Esophagus mucosa (tissue), 1 donor: Measurements from ENCODE around the gene RETSAT. TPM values are rescaled to one million over a fixed set of nuclear protein-coding genes. Genes with fewer than 3 reads are reported as not detected.
"Not testable (repeated sequence)": the region's sequence is repeated elsewhere in the genome, so short reads cannot be mapped to it uniquely, and the experiment has no call there.

Experiments used
- ATAC-seq: fragments of 200-7000 bp; cut with Tn5 transposase; one replicate; pipeline ENCODE4 v1.9.1; 2020
- total RNA-seq: library from RNA; stranded (reverse); gene quantifications from one replicate; pipeline ENCODE4 v1.2.4, GENCODE V29; 2023
- donor health status: DM: yes; HTN: yes; CAD: no.

RETSAT gene
- 77.9 TPM for total RNA-seq

DNA sequence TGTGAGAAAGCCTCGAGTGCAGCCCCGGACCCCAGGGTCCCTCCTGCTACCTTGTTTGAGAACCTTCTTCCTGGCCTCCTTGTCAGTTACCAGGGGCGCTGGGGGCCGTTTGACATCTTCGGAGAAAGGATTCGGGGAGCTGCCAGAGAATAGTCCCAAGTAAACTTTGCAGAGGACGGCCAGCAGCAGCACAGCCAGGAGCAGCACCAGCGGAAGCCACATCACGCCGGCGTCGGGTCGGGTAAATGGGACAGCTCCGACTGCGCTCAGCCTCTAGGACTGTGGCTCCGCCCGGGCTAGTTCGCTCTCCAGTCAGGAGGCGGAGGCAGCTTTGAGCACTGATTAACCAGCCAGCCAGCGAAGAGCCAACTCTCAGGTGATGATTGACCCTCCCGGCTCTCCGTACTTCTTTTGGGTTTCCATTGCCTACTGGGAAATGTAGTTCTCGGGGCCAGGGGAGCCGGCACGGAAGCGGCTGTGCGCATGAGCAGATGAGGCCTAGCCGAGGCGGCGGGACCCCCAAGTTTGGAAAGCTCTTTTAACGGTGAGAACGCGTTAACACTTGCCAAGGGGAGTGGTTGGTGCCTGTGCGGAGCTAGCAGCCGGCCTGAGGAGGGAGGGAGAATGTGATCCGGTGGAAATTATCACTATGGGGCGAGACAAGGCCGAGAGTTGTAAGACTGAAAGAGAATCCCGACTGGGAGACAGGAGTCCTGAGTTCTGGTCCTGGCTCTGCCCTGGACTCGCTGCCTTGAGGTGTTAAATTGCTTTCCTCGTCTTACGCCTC, at the start of gene RETSAT, which contains the start of gene ELMOD3:
Gene RETSAT, minus strand, starts transcription at position 243 of the 787 bp plus-strand sequence. Its CDS starts 21 bp downstream, at position 222.
Gene ELMOD3, plus strand, starts transcription at position 484 of the 787 bp plus-strand sequence. CDS start 2,430 bp downstream, outside the sequence.
- peak; percentile 98 for ATAC-seq

DNA sequence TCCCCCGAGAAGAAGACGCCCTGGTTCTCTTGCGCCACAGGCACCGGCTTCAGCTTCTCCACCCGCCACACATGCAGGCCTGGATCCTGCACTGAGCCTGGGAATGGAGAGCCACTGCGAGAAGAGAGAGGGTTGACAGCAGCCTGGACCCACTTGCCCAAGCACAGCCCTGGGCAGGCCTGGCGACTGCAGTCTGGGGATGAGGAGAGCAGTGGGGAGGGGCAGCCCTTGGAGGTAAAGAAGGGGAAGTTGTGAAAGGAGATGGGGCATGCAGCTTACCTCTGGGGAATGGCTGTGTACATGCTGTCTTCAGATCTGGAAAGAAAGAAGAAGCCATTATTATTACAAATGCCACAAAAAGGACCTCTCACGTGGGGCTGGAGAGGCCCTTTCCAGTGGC, 47.5 kb upstream of the RETSAT start:
- no peak for ATAC-seq

DNA sequence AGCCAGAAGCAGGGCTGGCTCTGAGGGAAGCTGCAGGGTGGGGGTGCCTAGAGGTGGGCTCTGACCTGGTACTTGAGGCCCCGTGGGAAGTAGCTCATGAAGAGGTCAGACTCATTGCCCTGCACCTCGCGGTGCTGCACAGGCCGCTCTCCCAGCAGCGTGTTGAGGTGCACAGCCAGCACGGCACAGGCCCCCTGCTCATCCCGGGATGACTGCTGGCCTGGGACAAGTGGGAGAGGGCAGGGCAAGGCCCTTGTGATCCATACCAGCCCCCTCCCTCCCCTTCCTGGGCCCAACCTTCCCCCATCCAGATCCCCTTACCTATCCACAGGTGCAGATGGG, 47.1 kb upstream of the RETSAT start:
- ATAC-seq, result no peak

DNA sequence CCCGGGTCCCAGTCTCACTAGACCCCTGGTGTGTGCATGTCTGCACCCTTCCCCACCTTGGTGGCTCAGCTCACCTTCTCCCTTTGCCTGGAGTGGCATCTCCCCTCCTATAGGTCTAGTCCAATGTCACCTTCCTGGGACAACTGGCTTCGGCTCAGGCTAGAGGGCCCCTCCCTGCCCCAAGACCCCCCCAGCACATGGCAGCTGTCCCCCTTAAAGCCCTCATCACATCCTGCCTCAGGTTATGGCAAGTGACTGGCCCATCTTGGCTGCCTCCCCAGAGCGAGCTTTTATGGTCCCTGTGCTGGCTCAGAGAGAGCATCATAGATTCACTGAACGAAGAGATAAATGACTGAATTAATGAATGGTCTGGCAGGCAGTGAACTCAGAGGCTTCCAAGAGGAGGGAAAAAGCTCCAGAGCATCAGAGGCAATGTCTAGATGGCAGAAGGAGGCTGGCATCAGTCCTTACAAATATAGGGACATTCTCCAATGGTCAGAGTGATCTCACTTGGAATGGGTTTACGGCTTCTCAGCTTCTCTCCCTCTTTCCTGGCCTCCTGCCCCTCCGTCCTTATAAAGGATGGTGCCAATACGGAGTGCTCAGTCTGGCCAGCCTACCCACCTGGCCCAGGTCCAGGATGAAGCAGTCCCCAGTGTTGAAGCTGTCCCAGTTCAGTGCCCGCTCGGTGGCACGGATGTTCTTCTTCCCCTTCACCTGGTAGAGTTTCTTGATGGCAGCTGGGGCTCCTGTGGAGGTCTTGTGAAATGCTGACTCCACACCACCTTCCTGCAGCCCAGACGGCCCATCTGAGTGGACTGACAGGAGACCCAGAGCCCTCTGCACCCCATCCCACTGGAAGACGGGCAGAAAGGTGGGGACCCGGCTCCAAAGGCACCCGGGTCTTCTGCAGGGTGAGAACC, 46.5 kb upstream of the RETSAT start:
- ATAC-seq, result no peak

DNA sequence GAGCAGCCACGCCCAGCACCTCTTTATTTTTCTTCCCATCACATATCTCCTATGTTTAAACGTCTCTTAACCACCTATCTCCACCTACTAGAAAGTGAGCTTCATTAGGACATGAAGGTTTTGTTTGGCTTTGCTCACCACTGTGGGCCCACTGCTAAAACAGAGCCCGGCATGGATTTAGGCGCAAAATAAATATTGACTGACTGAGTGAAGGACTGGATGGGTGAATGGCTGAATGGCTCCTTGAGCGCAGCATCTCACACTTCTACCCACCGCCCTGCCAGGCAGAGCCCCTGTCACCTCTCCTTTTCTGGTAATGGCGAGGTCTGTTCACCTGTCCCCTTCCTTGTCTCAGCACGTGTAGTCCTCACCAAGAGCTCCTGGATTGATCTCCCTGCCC, 45.7 kb upstream of the RETSAT start:
- no peak for ATAC-seq

DNA sequence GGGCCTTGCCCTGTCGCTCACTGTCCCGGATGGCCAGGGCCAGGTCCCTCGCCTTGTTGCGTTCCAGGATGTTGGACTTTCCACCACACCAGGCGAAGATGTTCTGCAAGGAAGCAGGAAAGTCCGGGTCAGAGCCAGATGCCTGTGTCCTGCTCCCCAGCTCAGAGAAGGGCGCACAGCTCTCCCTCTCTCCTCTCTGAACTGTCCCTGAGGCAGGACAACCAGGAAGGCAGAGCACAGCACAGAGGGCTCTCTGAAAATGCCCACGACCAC, 44.8 kb upstream of the RETSAT start:
- ATAC-seq, result no peak

DNA sequence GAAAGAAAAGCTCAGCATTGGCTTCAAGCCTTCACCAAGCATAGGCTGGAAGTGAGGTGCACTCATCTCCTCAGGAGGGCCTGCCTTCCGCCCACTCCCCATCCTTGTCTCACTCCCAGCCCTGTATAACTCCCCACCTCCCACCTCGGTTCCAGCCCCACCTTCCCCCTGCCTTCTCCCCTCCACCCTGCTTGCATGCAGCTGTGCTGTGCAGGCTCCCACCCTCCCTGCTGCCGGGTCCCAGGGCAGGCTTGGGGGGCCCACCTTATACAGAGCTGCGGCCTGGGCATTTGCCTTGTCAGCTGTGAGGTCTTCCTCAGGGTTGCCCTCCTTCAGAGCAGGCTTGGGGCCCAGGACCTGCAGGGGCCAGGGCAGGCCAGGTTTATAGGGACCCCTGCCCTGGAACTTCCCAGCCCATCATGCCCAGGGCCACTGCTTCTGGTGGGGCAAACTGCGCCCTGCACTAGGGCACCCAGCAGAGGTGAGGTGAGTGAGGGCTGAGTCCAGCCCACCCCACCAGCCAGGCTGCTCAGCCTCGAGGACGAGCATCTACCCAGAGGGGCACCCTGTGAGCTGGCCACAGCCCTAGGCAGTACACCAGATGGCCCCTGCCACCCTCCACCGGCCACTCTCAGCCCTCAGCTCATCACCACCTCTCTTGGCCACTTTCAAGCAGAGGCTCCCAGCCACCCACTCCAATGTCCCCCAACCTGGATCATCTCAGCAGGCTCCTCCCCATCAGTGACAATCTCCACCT, 44.3 kb upstream of the RETSAT start:
- no peak for ATAC-seq

DNA sequence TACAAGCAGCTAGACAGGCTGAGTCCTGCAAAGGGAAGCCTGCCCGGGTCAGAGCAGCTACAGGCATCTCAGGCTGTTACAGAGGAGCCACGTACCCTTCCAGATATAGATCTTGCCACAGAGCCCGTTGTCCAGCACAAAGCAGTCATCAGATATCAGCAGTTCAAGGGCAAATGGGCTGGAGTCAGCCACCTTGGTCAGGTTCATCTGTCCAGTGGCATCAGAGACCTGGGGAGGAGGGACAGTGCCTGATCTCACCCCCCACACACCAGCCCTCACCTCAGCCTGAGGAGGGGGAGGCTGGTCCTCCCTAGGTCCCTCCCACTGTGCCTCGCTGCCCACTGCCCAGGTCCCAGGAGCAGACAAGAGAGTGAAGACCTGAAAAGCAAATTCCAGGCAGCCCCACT, 43.6 kb upstream of the RETSAT start:
- ATAC-seq, result peak; percentile 12

DNA sequence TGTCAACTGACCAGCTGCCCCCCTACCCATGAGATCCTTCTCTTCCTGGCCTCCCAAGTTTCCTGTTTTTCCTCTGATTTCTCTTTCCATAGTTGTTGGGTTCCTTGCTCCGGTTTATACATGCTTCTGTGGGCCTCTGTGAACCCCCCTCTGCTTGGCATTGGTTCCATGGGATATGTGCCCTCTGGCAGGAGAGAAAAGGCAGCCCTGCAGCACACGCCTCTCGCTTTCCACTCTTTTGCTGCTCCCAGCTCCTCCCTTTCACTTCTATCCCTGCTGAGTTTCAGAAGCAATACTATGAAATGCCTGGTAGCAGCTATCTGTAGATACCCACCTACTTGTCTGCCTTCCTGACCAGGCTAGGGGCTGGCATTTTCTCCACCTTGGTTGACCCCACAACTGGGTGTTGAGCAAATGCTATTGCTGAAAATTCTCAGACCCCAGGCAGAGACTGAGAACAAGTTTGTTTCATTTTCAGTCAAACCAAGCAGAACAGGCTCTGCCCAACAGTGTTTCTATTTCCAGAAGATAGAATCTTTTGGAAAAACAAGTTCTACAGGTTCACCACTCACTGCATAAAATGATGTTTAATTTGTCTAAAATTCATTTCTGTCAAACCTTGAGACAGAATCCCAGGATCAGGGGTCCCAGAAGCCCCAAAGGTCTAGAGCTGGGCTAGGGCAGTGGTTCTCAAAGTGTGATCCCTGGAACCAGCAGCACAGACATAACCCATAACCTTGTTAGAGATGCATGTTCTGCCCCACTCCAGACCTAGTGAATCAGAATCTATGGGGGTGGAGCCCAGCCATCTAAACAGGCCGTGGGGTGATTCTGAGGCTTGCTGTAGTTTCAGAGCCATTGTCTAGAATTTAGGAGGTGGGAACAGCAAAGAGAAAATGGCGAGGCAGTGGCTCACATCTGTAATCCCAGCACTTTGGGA, 42.5 kb upstream of the RETSAT start:
- peak; percentile 68 for ATAC-seq

DNA sequence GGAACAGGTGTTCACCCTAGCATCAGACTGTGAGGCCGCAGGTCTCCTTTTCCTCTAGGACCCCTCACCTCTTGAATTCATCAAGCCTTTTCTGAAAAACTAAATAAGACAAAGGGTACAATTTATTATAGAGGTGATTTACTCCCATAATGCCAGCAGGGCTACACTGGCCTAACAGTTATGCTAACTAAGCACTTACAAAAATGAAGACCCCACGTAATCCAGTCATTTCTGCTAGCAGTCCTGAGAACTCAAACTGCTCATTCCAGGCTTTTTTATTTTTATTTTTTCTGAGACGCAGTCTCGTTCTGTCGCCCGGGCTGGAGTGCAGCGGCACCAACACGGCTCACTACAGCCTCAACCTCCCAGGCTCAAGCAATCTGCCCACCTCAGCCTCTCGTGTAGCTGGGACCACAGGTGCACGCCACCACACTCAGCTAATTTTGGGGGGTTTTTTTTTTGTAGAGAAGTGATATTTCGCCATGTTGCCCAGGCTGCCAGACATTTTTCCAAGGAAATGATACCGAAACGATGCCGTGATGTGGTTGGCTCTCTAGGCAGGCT, 41.7 kb upstream of the RETSAT start:
- no peak for ATAC-seq

DNA sequence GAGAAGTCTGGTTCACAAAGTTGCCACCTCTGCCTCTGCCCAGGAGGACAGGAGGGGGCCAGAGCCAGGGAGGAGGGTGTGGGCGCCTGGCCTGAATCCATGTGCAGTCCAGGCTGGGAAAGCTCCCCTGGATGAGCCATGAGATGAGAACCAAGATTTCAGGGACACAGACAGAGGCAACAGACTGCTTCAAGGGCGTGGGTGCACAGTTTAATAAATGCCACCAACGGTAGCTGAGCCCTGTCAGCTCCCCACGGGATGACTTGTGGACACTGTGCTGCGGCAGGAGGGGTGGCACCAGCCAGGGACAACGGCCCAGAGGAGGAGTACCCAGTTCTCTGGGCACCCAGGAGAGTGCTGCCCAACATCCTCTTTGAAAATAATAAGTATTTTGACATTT, 40.6 kb upstream of the RETSAT start:
- ATAC-seq, result no peak

DNA sequence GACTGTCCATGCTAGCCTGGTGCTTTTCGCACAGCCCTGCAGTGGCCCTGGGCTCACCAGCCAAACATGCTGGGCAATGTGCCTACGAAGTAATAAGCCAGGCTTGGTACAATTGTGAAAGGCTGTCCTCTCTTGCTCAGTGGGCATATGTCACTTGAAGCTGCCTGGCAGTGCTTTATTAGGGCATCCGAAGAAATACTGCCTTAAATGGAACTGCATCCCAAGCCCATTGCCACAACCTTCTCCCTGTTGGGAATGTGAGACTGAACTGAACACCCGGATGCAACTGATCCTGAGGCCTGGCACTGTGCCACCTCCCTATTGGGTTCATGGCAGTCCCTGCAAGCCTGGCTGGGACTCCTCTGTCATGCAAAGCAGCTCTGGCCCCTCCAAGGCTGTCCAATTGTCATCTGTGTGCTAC, 39.9 kb upstream of the RETSAT start:
- no peak for ATAC-seq

DNA sequence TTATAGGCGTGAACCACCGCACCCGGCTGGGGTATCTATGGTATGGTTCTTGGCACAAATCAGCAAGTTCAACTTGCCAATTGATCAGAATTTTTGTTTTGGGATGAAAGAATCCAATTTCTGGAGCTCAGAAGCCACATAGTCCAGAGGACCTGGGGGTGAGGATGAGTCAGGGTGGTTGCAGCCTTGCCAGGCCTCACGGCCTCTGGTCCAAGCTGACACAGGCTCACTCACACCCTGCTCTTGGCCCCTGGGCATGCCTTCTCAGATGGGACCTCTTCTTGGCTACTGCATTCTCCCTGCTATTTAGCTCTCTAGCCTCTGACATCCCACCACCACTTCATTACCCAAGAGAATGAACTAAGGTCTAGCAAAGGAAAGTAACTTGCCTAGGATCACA, 39.5 kb upstream of the RETSAT start:
- no peak for ATAC-seq

DNA sequence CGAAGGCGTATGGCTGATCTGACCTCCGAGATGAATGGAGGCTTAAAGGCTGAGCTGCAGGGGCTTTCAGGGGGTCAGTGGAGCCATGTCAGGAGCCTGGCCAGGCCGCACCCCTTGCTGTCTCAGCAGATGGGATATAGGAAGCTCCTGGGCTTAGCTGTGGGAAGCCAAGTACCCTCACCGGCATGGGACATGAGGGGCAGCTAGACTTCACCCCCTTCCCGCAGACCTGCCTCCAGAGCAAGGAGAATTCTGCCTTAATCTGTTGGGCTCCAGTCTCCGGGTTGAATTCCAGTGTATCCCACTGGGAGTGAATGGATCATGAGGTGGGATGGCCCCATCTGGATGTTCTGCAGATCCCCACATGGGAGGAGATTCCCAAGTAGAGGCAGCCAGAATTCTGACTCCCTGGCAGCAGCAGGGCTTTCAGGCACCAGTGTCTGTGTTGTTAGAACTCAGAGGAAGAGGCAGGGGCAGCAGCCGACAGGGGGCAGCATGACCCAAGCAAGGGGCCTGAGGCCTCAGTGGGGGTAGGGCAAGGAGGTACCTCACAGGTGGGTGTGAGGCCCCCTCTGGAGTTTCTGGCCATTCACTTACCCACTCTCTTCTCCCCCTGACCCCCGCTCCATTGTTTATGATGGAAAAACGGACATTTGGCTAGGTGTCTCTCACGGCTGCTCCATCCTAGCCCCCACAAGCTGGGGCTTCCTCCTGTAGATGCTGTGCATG, 36.8 kb upstream of the RETSAT start:
- ATAC-seq, result peak; percentile 61

DNA sequence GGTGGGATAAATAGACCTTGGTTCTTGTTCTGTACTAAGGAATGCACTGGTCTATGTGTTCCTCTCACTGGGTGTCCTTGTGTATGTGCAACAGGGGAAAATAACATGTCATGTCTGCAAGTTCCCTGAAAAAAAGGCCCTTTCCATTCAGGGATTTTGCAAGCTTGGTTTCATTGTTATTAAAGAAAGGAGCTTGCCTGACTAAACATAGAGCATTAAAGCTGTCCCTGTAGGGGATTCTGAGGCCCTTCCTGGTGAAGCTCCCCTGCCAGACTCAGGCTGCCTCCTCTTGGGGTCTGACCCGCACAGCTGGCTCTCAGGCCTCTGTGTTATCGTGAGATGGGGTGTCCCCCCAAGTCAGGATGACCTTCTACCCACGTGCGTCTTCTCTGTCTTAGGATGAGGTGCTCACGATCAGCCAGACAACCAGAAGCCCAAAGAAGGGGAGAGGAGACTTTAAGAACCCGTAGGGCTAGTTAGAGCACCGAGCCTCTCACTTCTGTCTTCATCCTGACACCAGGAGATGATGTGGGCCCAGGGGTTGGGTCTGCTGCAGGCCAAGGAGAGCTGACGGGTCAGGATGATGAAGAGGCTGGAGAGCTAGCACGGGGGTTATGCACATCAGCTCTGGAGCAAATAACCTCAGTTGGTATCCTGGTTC, 34.7 kb upstream of the RETSAT start:
- no peak for ATAC-seq

DNA sequence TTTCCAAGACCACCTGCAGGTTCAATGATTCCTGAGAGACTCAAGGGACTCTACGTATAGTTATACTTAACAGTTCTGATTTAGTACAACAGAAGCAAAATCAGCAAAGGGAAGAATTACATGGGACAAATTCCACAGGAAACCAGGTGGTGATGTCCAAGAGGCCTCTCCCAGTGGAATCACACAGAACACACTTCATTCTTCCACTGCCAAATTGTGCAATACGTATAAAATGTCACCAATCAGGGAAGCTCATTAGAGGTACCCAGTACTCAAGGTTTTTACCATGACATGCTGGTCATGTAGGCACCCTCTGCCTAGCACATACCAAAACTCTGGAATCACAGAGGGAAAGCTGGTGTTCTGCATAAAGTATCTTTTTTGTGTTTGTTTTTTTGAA, 33.4 kb upstream of the RETSAT start:
- no peak for ATAC-seq

DNA sequence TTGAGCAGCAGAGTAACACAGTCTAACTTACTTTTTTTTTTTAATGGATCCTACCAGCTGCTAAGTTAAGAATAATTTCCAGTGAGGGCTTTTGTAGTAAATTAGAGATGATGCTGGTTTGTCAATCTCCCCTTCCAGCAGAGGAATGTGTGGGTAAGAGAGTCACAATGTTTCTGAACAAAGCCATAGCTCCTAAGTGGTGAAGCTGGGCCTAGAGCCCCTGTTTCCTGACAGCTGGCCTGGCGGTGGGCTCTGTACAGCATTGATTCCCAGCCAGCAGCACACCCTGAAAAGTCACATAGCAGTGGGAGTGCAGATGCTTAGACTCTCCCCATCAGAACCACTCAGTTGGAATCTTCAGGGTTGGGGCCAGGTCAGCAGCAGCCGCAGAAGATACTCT, 31.4 kb upstream of the RETSAT start:
- ATAC-seq, result no peak

DNA sequence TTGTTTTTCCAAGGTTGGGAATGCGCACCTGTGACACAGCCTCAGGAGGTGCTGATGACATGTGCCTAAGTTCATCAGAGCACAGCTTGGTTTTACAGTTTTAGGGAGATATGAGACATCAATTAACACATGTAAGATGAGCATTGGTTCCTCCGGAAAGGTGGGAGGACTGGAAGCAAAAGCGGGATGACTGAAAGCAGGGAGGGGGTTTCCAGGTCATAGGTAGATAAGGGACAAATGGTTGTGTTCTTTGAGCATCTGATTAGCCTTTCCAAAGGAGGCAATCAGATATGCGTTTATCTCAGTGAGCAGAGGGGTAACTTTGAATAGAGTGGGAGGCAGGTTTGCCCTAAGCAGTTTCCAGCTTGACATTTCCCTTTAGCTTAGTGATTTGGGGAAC, 29.5 kb upstream of the RETSAT start:
- no peak for ATAC-seq

DNA sequence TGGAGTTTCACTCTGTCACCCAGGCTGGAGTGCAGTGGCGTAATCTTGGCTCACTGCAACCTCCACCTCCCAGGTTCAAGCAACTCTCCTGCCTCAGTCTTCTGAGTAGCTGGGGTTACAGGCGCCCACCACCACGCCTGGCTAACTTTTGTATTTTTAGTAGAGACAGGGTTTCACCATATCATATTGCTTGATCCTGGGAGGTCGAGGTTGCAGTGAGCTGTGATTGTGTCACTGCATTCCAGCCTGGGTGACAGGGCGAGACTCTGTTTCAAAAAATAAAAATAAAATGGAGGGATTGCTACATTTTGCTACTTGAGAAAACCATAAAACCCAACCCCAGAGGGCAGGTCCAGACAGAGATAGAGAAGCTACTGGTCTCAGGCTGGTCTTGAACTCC, 28.8 kb upstream of the RETSAT start:
- ATAC-seq, result not testable (repeated sequence)

DNA sequence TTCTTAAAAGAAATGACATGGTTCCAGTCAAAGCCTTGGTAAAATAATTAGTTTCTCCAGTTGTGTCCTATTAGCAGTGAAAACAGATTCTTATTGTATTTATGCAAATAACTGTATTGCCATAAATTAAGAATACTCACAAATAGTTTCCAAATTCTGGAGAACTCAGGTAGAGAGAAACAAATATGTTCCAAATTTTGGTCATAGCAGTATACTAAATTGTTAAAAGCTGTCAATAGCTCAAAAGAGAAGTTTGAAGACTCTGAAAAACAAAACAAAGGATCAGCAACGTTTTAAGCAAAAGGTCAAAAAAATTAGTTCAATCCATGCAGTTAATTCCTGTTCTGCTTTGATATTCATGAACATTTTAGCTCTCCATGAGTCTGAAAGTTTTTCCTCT, 25.7 kb upstream of the RETSAT start:
- no peak for ATAC-seq
